CD4-positive, alpha-beta T cell treated with Interferon alpha-2 for 1 hour (primary cell): Measurements from ENCODE around the gene ATXN7L1.
A peak's percentile ranks its signal among the peaks of the same experiment; 100 is the strongest.

Experiments
- DNase-seq, 2 donors: peaks; one replicate each; pipeline ENCODE4 v3.0.0-alpha.2; 2020 to 2022

ATXN7L1 gene

DNA sequence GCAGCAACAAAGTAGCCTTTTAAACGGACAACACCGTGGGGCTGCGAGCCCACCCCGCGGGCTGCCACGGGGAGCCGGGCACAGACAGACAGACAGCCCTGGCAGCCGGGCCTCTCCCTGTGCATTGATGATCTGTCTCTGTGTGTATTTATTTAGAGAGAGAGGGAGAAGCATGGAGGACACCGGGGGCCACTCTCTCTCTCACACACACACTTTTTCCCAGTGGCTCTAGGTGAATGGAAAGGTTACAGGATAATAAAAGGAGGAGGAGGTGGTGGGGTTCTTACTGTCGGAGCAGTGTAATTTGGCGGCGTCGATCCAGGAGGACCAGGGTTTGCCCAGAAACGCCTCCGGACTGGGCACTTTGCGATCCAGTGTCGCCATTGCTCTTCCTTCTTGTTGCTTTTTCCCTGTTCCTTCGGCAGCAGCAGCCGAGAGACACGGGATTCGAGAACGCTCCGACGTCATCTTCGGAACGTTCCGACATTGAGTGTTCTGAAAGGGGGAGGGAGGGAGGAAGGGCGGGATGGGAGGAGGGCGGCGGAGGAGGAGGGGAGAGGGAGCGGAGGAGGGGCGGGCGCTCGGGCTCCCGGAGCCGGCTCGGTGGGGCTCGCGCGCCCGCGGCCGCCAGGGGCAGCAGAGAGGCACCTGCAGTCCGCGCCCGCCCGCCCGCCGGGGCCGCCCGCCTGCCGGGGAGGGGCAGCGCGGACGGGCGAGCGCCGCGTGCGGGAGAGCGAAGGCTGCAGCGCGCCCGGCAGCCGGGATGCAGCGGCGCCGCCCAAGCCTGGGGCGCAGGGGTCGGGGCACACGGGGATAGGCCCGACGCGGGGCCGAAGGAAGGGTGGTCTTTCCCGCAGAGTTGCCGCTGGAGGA, at the start of gene ATXN7L1:
Gene ATXN7L1, minus strand, starts transcription at position 509 of the 873 bp plus-strand sequence. Its CDS starts 41 bp downstream, at position 468.
- peak; percentile 89 to 93 for DNase-seq

DNA sequence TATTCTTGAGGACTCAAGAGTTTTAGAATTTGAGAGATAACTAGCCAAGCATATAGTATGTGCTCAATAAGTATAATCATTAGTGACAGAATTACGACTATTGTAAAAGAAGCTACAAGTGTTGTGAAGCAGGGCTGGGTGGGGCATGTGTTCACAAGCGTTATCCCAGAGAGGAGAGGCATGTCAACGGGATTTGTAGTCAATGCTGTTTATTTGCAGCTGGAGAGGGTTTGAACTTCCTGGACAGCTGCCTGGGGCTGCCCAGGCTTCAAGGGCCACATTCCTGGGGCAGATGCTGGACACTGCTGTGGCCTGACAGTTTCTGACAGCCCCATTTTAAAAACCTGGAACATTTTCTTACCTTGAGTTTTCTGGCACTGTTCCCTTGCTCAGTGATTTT, 49.7 kb upstream of the ATXN7L1 start:
- DNase-seq: no peak

DNA sequence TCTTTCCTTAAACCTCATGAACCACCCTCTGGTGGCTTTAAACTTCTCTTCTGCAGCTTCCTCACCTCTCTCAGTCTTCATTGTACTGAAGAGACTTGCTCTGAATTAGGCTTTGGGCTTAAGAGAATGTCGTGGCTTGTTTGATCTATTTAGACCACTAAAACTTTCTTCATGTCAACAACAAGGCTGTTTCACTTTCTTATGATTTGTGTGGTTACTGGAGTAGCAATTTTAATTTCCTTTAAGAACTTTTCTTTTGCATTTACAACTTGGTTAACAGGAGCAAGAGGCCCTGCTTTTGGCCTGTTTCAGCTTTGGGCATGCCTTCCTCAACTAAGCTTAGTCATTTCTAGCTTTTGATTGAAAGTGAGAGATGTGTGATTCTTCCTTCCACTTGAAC, 48.5 kb upstream of the ATXN7L1 start:
- peak in 1 of 2 donors; percentile 45 for DNase-seq

GRCh38 chr7:105920766-105921165, 44.4 kb upstream of the ATXN7L1 start:
- DNase-seq: no peak

GRCh38 chr7:105917659-105918058, 41.3 kb upstream of the ATXN7L1 start:
- no peak for DNase-seq

- no peak for DNase-seq
Measured at GRCh38 chr7:105916603-105917002, 40.2 kb upstream of the ATXN7L1 start.

DNA sequence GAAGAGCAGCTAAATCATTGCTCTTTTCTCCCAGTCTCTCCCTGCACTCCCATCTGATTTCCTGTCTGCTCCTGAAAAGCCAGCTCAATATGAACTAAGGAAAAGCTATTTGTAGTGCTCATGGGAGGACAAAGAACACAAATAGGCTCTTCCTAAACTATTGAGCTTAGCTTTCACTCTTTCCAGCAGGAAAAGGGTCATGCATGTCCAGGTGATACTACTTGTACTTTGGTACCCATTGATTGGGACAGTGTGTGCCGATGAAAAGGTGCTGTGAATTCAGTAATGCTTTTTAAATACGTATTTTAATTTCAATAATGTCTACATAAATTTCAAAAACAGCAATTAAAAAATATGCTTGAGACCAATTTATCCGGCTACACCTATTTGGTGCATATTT, 37.5 kb upstream of the ATXN7L1 start:
- no peak for DNase-seq

- DNase-seq: no peak
Measured at GRCh38 chr7:105911961-105912575, 35.7 kb upstream of the ATXN7L1 start.

- DNase-seq: no peak
Measured at GRCh38 chr7:105910172-105910571, 33.8 kb upstream of the ATXN7L1 start.

DNA sequence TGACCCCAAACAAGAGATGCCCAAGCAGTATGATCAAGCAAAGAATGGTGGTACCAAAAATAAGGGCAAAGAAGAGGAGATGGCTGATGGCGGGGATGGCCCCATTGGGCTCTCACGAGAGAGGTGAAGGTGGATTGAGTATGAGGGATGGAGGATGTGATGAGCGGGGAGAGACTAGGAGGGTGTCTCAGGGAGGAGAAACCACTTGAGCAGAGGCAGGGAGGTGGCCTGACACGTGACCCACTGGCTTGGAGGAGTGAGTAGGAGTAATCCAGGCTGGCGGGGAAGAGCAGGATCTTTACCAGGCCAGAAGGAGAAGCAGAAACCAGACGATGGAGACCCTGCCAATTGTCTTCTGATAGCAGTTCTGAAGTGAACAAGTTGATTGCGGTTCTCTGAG, 33.3 kb upstream of the ATXN7L1 start:
- no peak for DNase-seq

- DNase-seq: no peak
Measured at GRCh38 chr7:105907129-105907846, 30.9 kb upstream of the ATXN7L1 start.

DNA sequence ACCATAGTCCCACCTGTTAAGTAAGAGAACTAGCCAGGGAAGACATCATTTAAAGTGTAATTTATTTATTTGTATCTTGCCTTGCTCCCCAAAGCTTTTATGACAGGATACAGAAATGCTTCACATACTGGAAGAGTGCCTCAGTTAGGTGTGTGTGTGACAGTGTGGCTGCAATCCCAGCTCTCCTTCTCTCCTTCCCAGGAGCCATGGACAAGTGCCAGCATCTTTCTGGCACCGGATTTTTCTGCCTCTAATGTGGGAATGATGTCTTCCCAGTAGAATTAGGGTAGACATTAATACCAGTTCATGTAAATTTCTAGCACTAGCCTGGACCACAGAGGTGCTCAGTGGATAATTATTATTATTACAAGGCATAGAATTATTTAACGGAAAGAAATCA, 30.3 kb upstream of the ATXN7L1 start:
- no peak for DNase-seq

DNA sequence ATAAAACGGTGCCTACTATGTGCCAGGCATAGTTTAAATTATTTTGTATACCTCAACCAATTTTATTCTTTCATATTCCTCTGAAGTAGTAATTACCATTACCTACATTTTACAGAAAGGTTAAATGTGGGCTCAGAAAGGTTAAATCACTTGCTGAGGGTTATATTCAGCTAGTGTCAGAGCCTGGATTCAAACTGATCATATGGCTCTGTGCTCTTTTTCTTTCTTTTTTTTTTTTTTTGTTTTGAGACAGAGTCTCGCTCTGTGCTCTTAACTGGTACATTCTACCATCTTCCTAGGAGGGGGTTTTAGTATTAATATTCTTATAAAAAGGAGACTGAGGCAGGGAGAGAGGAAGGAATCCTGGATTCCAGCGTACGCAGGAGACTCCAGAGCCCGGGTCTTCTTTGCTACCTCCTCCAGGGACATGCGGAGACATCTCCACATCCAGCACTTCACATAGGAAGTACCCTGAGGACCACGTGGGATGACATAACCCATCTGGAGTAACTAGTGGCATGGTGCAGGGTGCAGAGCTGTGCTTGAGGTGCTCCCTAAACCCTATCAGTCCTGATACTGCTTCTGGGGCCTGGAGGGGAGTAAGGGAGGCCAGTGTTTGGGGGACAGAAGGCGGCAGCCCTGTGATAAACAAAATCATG, 29.6 kb upstream of the ATXN7L1 start:
- no peak for DNase-seq

GRCh38 chr7:105905209-105905909, 29.0 kb upstream of the ATXN7L1 start:
- no peak for DNase-seq

DNA sequence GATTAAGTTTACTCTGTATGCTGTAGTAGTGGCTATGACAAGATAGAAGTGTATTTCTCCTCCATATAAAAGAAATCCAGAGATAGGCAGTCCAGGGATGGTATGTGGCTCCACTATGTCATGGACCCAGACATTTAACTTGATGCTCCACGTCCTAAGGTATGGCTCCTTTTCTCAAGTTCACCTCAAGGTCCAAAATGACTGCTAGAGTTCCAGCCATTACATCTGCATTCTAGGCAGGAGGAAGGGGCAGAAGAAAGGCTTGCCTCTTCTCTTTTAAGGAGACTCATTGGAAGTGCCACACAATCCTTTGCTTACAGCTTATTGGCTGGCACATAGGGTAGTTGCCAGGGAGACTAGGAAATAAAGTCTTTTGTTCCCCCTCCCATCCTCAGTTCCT, 27.7 kb upstream of the ATXN7L1 start:
- no peak for DNase-seq

- DNase-seq: no peak
Measured at GRCh38 chr7:105902325-105902911, 26.0 kb upstream of the ATXN7L1 start.

- DNase-seq: no peak
Measured at GRCh38 chr7:105897999-105898398, 21.6 kb upstream of the ATXN7L1 start.

GRCh38 chr7:105896407-105896911, 20.1 kb upstream of the ATXN7L1 start:
- DNase-seq: peak in 1 of 2 donors; percentile 28

DNA sequence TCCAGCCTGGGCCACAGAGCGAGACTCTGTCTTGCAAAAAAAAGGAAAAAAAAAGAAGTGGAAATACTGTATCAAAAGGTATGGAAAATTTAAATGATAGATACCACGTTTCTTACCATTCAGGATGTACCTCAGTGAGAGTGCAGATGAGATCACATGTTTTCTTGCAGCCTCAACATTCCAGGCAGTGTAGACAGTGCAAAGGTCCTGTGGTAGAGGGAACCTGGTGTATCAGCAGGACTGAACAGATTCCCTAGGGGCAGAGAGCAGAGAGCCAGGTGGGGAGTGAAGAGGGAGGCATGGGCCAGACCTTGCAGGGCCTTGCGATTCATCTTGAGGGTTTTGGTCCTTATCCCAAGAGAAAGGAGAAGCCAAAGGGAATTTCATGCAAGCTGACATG, 17.7 kb upstream of the ATXN7L1 start:
- no peak for DNase-seq

DNA sequence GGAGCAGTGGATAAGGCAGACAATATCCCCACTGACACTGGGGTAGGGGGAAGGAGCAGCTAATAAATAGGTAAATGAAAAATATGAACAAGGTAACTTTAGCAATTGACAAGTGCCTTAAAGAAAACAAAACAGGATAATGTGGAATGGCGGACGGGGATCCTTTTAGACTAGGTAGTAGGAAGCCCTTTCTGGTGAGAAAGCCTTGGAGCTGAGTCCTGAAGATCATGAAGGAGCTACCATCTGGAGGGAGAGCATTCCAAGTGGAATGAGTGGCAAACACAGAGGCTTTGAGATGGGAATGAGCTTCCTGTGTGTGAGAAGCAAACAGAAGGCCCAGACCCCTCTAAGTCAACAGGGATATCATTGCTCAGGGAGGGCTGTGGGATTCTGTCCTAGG, 16.0 kb upstream of the ATXN7L1 start:
- DNase-seq: no peak

- DNase-seq: no peak
Measured at GRCh38 chr7:105890290-105890997, 14.0 kb upstream of the ATXN7L1 start.
